ENCODE data around the gene SHBG. TPM values are rescaled to one million over a fixed set of nuclear protein-coding genes. Genes with fewer than 3 reads are reported as not detected.

The SHBG gene
- total RNA-seq, 1 donor from 2014 or later = 0.87 TPM

DNA sequence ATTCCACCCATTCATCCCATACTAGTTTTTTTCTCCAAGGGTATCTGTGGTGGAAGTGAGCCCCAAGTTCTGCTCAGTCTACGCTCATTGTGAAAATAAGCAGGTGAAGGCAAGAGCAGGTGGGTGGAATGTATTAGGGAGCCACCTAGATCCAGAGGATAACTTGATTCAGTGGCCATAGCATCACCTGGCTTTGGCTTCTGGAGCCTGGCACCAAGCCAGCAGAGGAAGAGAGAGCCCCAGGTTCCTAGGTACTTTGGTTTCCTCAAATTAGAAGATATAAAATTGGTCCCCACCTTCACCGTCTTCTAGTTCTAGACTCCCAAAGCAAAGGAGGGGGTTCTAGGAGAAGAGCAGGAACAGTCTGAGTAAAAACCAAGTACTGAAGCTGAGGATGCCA, 19.3 kb upstream of the SHBG start:
- H3K27ac ChIP-seq = no peak overlapping the region
- intact Hi-C loops (cut with DNase I) = no loop called here
- TF ChIP-seq, protein P1, sequence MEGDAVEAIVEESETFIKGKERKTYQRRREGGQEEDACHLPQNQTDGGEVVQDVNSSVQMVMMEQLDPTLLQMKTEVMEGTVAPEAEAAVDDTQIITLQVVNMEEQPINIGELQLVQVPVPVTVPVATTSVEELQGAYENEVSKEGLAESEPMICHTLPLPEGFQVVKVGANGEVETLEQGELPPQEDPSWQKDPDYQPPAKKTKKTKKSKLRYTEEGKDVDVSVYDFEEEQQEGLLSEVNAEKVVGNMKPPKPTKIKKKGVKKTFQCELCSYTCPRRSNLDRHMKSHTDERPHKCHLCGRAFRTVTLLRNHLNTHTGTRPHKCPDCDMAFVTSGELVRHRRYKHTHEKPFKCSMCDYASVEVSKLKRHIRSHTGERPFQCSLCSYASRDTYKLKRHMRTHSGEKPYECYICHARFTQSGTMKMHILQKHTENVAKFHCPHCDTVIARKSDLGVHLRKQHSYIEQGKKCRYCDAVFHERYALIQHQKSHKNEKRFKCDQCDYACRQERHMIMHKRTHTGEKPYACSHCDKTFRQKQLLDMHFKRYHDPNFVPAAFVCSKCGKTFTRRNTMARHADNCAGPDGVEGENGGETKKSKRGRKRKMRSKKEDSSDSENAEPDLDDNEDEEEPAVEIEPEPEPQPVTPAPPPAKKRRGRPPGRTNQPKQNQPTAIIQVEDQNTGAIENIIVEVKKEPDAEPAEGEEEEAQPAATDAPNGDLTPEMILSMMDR (IDR thresholded peaks at IDR 0.05) = no peak
- no peak for ATAC-seq
- peaks cover 35% of the 10 kb centered on the region for H3K4me1 ChIP-seq
- no peaks in the 10 kb centered on the region for H3K27me3 ChIP-seq
- H3K36me3 ChIP-seq = peaks cover 23% of the 10 kb centered on the region
- no peak overlapping the region for H3K4me3 ChIP-seq
- no peak for DNase-seq
- H3K9me3 ChIP-seq = no peaks in the 10 kb centered on the region

DNA sequence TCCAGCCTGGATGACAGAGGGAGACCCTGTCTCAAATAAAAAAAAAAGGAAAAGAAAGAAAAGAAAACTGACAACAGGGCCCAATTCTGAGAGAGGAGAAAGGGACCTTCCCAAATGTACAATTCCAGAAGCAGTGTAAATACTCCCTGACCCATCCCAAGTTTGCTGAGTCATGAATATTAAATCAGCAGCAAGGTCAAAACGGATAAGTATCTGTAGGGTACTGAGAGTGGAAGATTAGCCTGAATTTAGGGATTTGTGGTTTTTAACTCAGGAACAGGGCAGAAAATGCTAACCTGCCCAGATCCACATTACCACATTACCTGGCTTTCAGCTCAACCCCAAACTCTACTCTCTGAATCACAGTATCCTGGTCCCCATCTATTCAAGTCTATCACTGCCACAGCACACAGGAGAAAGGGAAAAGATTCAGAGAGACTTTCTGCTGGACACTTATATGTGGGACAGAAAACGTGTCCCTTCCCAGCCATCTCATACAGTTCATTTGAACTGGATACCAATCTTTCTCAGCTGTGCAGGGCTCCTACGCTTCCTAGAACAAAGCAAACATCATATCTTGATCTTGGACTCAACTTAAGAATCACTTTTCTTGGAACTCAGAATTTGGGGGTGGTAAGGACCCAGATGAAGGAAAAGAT, 18.2 kb upstream of the SHBG start:
- H3K4me3 ChIP-seq = no peak overlapping the region
- peaks cover 35% of the 10 kb centered on the region for H3K4me1 ChIP-seq
- ATAC-seq (no peak), DNase-seq (no peak)
- H3K27ac ChIP-seq = no peak overlapping the region
- intact Hi-C loops (cut with DNase I) = no loop called here
- H3K27me3 ChIP-seq = no peaks in the 10 kb centered on the region
- H3K36me3 ChIP-seq = peaks cover 14% of the 10 kb centered on the region
- no peaks in the 10 kb centered on the region for H3K9me3 ChIP-seq
- TF ChIP-seq, protein P1 (IDR thresholded peaks at IDR 0.05) = no peak

GRCh38 chr17:7612294-7612640, 17.7 kb upstream of the SHBG start:
- peaks cover 12% of the 10 kb centered on the region for H3K36me3 ChIP-seq
- no peak overlapping the region for H3K4me3 ChIP-seq
- DNase-seq (no peak), ATAC-seq (no peak)
- peaks cover 35% of the 10 kb centered on the region for H3K4me1 ChIP-seq
- intact Hi-C loops (cut with DNase I) = no loop called here
- no peaks in the 10 kb centered on the region for H3K9me3 ChIP-seq
- no peak overlapping the region for H3K27ac ChIP-seq
- H3K27me3 ChIP-seq = no peaks in the 10 kb centered on the region
- TF ChIP-seq, protein P1 (IDR thresholded peaks at IDR 0.05) = no peak

GRCh38 chr17:7613769-7614424, 16.0 kb upstream of the SHBG start:
- Histone ChIP-seq H3K27ac (peak overlapping the region; percentile 78), H3K4me3 (peak overlapping the region; percentile 83), H3K4me1 (peaks cover 35% of the 10 kb centered on the region), H3K36me3 (peaks cover 12% of the 10 kb centered on the region), H3K9me3 (no peaks in the 10 kb centered on the region), H3K27me3 (no peaks in the 10 kb centered on the region)
- ATAC-seq = no peak
- TF ChIP-seq, protein P1 (IDR thresholded peaks at IDR 0.05) = no peak
- intact Hi-C loops (cut with DNase I) = no loop called here
- no peak for DNase-seq

DNA sequence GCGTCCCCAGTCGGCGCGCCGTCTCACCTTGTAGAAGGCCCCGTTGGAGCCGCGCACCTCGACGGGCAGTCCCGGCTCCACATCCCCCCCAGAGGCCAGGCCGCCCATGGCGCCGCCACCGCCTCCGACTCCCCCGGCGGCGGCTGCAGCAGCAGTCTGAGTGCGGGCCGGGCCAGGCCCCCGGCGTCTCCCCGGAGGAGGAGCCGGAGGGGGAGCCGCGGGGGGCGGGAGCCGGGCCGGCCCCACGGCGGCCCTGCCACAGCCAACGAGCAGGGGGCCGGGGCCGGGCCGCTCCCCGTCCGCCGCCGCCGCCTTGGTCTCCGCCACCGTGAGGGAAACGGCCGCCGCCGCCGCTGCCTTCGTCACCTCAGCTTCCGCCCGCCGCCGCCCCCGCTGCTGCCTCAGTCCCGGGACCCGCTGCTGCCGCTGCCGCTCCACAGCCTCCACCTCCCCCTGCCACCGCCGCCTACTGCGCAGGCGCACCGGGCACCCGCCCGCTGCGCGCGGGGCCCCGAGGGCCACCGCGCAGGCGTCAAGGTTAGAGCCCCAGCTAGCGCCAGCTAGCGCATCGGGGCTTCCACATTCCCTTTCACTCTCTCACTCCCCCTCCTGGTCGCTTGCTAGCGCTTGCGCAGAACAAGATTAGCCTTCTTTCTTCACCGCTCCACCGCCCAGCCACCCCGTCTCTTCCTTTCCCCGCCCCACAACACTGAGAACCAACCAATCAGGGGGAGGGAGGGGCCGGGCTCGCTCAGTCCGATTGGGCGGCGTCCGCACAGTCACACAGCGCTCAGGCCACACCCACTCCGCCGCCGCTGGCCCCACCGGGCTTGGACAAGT, 15.3 kb upstream of the SHBG start, which contains the start of gene FXR2:
Gene FXR2 (minus strand): TSS at position 473 of the 840 bp plus-strand sequence. CDS start 365 bp downstream, at position 108.
- intact Hi-C loops (cut with DNase I) = no loop called here
- Histone ChIP-seq H3K27ac (peak within 1 kb of the TSS; percentile 86), H3K27me3 (no peaks in the 10 kb centered on the region), H3K4me1 (peaks cover 30% of the 10 kb centered on the region), H3K4me3 (peak within 1 kb of the TSS; percentile 83), H3K36me3 (peaks cover 12% of the 10 kb centered on the region), H3K9me3 (no peaks in the 10 kb centered on the region)
- TF ChIP-seq, protein P1 (IDR thresholded peaks at IDR 0.05) = peak; percentile 58
- ATAC-seq (peak; percentile 98), DNase-seq (peak; percentile 100)

All from upper lobe of right lung (tissue), 1 donor.